NK-92 treated with Interleukin-12 subunit alpha and Interleukin-12 subunit beta, amount 100 ng/mL, for 24 hours (cell line): ENCODE data around the gene HCFC1R1.
"Not testable (repeated sequence)": the region's sequence is repeated elsewhere in the genome, so short reads cannot be mapped to it uniquely, and the experiment has no call there.

Experiments
- DNase-seq: peaks from one replicate; lab custom pipeline; 2025; lab: John Stamatoyannopoulos, UW

Gene HCFC1R1

DNA sequence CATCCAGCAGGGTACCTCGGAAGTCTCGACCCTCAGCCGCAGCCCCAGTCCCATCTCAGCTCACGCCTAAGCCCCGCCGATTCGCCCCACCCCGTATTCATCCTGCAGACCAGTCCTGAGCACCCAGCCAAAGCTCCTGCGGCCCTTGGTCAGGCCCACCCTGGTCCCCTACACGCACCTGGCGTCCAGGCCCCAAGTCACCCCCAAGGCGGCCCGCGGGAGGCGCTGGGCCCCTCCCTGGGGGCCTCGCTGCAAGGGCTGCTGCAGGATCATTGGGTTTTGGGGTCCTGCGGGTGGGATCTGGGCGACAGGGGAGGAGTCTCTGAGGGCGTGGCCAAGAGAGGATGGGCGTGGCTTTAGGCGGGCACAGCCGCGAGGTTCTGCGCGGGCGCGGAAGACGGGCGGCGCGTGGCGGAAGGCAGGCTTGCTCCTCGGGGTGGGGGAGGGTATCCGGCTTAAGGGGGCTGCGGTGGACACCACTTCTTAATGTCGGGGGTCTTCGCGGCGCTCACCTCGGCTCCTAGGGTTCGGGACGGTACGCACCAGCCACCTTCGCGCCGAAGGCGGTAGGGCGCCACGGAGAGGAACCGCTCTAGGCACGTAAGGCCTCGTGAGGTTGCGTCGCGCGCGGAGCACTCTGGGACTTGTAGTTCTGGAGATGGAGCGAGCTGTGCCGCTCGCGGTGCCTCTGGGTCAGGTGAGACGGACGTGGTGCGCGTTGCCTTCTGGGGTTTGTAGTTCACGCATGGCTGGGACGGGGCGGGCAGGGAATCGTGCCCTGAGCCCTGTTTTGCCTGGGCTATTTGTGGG lies at the start of gene HCFC1R1, which contains the start of gene THOC6:
HCFC1R1 (minus strand) TSS at position 274 of the 810 bp plus-strand sequence; CDS start at position 273, 1 bp downstream.
THOC6 (plus strand) TSS at position 367 of the 810 bp plus-strand sequence; CDS start at position 659, 292 bp downstream.
- DNase-seq = peak; percentile 97

DNA sequence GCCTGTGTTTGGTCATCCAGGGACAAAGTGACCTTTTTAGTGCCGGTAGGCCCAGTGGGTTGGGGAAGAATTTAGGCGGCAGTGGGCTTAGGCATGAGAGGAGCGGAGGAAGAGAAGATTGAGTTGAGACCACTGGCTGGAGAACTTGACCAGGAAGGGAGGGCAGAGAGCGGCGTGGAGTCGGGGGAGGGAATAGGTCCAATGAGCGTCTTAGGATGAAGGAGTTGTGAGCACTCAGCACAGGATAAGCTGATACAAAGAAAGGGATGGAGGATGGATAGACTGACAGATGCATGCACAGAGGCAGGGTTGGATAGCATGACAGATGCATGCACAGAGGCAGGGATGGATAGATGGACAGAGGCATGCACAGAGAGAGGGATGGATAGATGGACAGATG lies 49.7 kb upstream of the HCFC1R1 start:
- DNase-seq = no peak

DNA sequence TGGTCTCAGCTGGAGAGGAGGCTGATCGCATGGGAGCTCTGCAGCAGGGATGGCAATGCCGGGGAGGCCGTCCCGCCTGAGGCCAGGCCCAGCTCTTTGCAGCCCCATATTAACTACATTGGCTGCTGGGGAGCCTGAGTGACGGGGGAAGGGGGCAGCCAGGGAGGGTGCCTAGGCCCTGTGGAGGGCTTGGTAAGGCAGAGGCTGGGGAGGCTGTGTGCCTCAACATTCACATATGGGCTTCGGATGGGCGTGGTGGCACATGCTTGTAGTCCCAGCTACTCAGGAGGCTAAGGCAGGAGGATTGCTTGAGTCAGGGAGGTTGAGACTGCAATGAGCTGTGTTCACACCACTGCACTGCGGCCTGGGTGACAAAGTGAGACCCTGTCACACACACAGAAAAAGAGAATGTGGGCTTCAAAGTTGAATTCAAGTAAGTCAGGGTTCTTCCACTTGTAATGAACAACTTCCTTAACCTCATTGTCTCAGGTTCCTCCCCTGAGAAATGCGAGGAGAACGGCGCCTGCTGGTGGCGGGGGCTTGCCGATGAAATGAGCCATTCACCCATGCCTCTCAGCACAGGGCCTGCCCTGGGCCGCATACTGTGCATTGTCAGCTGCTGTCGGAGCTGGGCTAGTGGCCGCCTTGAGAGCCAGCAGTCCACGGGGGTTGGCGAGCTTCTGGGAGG lies 49.0 kb upstream of the HCFC1R1 start:
- DNase-seq = not testable (repeated sequence)

DNA sequence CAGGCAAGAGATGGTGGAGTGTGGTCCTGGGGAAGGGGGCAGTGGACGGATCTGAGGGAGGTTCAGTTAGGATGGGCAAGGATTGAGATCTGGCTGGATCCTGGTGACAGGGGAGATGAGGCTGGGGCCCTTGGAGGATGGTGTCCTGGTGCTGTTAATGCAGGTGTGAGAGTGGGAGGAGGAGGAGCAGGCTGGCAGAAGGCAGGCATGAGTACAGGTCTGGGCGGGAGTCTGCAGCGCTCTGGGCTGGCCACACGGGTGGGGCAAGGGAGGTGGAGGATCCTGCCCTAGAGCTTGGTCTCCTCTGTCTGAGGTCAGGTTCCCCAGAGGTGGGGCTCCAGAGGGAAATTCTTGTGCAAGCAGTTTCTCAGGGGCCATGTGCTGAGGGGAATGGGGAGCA lies 48.4 kb upstream of the HCFC1R1 start:
- peak; percentile 72 for DNase-seq

DNA sequence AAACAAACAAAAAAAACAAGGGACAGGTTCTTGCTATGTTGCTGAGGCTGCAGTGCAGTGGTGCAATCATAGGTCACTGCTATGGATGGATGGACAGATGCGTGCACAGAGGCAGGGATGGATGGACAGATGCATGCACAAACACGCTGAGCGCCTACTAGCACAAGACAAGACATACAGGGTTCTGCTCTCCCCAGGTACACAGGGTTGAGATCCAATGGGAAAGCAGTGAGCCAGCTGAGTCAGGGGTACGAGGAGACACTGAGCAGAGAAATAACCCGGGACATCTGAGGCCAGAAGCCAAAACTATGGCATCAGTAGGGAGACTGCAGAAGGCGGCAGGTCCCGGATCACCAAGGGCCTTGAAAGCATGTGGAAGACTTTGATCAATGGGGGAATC lies 47.9 kb upstream of the HCFC1R1 start:
- no peak for DNase-seq

- no peak for DNase-seq
Observed at GRCh38 chr16:3070608-3071111, 46.9 kb upstream of the HCFC1R1 start.

- DNase-seq = not testable (repeated sequence)
Observed at GRCh38 chr16:3069146-3069545, 45.4 kb upstream of the HCFC1R1 start.

DNA sequence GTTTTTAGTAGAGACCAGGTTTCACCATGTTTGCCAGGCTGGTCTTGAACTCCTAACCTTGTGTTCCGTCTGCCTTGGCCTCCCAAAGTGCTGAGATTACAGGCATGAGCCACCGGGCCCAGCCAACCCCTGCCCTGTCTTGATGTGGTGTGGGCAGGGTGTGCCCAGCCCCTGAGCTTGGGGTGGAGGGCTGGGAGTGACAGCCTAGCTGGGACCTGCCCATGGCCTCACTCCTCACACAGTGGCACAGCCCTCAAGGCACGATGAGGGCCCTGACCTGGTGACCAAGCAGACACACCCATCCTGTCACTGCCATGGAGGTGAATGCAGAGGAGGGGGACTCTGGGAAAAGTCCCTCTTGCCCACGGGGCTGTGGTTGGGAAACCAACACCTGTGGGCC lies 44.7 kb upstream of the HCFC1R1 start:
- DNase-seq = no peak

DNA sequence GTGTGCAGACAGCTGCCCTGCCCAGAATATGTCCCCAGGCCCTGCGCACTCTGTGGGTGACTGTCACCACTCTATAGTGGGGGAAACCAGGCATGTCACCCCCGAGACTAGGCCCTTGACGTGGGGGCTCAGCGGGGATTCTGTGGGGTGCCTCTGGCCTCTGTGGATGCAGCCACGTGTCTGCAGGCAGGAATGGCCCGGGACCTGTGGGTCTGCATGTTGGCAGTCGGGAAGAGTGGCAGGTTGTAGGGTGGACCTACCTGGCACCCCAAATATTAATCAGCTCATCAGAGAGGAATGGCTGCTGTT lies 42.7 kb upstream of the HCFC1R1 start:
- DNase-seq = no peak

- no peak for DNase-seq
Observed at GRCh38 chr16:3065742-3066439, 42.1 kb upstream of the HCFC1R1 start.

GRCh38 chr16:3065069-3065741 lies 41.5 kb upstream of the HCFC1R1 start, which contains the start of gene IL32:
IL32 (plus strand) TSS chr16:3065640; CDS start chr16:3065812, 172 bp downstream.
- DNase-seq = peak; percentile 58

DNA sequence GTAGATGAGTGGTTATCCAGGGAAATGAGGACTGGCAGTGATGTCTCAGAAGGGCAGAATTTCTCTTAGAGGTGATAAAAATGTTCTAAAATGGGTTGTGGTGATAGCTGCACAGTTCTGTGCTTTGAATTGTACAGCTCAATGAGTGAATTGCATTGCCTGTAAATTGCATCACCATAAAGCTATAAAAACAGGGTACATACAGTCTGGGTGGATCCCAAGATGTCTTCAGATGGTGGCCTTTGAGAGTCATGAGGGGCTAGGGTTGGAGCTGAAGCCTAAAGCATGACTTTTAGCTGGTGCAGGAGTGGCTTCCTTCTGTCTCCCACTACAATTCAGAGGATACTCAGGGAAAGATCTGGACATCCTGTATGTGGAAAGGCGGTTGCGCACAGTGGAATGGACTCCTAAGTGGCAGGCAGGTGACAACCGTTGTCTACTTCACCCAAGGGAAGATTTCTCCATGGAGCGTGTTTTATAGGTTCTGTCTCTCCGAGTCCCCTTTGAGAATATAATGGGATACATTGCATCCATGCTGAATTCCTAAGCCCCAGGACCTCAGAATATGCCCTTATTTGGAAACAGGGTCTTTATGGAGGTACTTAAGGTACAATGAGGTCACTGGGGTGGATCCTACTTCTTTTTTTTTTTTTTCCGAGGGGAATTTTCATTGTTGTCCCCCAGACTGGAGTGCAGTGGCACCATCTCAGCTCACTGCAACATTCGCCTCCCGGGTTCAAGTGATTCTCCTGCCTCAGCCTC lies 40.1 kb upstream of the HCFC1R1 start:
- DNase-seq = no peak

GRCh38 chr16:3062553-3062952 lies 38.8 kb upstream of the HCFC1R1 start:
- no peak for DNase-seq

GRCh38 chr16:3060339-3061127 lies 36.8 kb upstream of the HCFC1R1 start:
- DNase-seq = no peak

- no peak for DNase-seq
Observed at GRCh38 chr16:3059723-3060242, 36.0 kb upstream of the HCFC1R1 start.

GRCh38 chr16:3059041-3059722 lies 35.4 kb upstream of the HCFC1R1 start:
- peak; percentile 86 for DNase-seq

GRCh38 chr16:3058139-3059030 lies 34.6 kb upstream of the HCFC1R1 start:
- DNase-seq = peak; percentile 73
